Activated naive CD8-positive, alpha-beta T cell treated with anti-CD3 and anti-CD28 coated beads, Interleukin-2, amount 50 U/mL, for 24 hours (primary cell): ENCODE measurements around the gene TMPRSS9.

Experiments
- ATAC-seq: fragments of 150-1000 bp; cut with Tn5 transposase; one replicate; pipeline ENCODE4 v1.10.0; 2021
- DNase-seq: peaks from one replicate; pipeline ENCODE4 v3.0.0; 2021
- H3K27ac Mint-ChIP-seq: one replicate; pipeline ENCODE4 v1.8.0; 2021; ENCODE audit warnings: mild to moderate bottlenecking, mixed read lengths
- H3K27me3 Mint-ChIP-seq: one replicate; pipeline ENCODE4 v1.8.0; 2021; ENCODE audit warnings: mixed read lengths
- H3K36me3 Mint-ChIP-seq: one replicate; pipeline ENCODE4 v1.8.0; 2021; ENCODE audit warnings: low read depth, mixed read lengths
- H3K4me1 Mint-ChIP-seq: one replicate; pipeline ENCODE4 v1.8.0; 2021; ENCODE audit warnings: mixed read lengths
- H3K4me3 Mint-ChIP-seq: one replicate; pipeline ENCODE4 v1.8.0; 2021; ENCODE audit warnings: mild to moderate bottlenecking, moderate library complexity, mixed read lengths
- H3K9me3 Mint-ChIP-seq: one replicate; pipeline ENCODE4 v1.8.0; 2021; ENCODE audit warnings: mixed read lengths

The TMPRSS9 gene

DNA sequence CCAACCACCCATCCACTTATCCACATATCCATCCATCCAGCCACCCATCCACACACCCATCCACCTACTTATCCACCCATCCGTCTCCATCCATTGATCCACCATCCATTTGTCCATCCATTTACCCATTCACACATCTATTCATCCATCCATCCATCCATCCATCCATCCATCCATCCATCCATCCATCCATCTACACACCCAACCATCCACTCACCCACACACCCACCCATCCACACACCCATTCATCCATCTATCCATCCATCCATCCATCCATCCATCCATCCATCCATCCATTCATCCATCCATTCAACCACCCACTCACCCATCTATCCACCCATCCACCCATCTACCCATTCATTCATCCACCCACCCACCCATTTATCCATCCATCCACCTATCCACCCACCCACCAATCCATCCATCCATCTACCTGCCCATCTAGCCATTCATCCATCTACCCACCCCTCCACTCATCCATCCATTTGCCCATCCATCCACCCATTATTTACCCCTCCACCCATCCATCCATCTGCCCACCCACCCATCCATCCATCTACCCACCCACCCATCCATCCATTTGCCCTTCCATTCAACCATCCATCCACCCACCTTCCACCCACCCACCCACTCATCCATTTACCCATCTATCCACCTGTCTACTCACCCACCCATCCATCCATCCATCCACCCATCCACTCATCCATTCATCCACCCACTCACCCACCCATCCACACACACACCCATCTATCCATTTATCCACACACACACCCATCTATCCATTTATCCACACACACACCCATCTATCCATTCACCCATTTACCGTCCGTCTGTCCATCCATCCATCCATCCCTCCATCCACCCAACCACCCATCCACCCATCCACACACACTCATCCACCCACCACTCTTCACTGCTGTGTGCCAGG is 2.5 kb upstream of the TMPRSS9 start:
- peaks cover 3% of the 10 kb centered on the region for H3K4me1 Mint-ChIP-seq
- DNase-seq, result no peak
- no peak overlapping the region for H3K4me3 Mint-ChIP-seq
- H3K9me3 Mint-ChIP-seq, result no peaks in the 10 kb centered on the region
- ATAC-seq, result no peak
- H3K27ac Mint-ChIP-seq, result no peak overlapping the region
- no peaks in the 10 kb centered on the region for H3K36me3 Mint-ChIP-seq
- H3K27me3 Mint-ChIP-seq, result peaks cover 9% of the 10 kb centered on the region

DNA sequence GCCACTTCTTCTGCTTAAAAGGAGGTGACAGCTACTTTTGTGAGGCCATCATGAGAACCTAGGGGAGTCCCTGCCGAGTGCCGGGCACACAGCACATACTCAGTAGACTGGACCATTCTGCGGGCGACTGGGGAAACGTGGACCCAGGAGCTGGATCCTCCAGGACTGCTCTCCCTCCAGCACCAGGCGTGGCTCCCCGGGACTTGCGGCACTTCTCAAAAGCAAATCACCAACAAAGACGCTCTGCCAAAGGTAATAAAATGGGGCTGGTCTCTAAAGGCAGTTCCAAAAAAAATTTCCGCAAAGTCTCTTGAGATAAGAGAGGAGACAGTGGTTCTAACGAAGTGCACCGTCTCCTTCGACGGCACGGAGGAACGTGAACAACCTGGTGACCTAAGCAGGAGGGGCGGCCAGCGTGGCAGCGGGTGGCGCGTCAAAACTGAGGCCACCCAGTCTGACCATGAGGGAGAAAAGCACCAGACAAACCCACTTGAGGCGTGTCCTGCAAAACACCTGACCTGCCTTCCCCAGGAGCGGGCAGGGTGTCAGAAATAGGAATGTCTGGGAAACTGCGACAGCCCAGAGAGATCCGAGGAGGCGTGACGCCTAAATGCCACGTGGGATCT is 1.4 kb upstream of the TMPRSS9 start:
- H3K4me1 Mint-ChIP-seq, result peaks cover 3% of the 10 kb centered on the region
- no peak for ATAC-seq
- H3K27me3 Mint-ChIP-seq, result peaks cover 9% of the 10 kb centered on the region
- no peak overlapping the region for H3K27ac Mint-ChIP-seq
- H3K4me3 Mint-ChIP-seq, result no peak overlapping the region
- no peak for DNase-seq
- H3K9me3 Mint-ChIP-seq, result no peaks in the 10 kb centered on the region
- no peaks in the 10 kb centered on the region for H3K36me3 Mint-ChIP-seq

DNA sequence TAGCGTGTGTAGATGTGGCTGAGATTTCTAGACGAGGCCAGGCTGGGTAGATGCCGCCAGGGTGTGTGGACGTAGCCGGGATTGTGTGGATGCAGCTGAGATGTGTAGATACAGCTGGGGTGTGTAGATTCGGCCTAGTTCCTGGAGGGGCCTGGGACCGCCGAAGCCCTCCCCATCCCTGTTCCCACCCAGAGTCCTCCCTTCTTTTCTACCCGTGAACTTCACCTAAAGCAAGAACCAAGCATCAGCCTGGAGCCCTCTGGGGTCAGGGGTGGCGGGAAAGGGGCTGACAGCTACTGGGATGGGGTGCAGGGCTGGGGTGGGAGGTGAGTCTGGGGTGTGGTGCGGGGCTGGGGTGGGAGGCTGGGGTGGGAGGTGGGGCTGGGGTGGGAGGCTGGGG is 768 bp downstream of the TMPRSS9 start:
- ATAC-seq (no peak), DNase-seq (no peak)
- Mint-ChIP-seq H3K4me3 (no peak overlapping the region), H3K27ac (no peak overlapping the region), H3K36me3 (no peaks in the 10 kb centered on the region), H3K9me3 (no peaks in the 10 kb centered on the region), H3K4me1 (peaks cover 3% of the 10 kb centered on the region), H3K27me3 (peaks cover 23% of the 10 kb centered on the region)

DNA sequence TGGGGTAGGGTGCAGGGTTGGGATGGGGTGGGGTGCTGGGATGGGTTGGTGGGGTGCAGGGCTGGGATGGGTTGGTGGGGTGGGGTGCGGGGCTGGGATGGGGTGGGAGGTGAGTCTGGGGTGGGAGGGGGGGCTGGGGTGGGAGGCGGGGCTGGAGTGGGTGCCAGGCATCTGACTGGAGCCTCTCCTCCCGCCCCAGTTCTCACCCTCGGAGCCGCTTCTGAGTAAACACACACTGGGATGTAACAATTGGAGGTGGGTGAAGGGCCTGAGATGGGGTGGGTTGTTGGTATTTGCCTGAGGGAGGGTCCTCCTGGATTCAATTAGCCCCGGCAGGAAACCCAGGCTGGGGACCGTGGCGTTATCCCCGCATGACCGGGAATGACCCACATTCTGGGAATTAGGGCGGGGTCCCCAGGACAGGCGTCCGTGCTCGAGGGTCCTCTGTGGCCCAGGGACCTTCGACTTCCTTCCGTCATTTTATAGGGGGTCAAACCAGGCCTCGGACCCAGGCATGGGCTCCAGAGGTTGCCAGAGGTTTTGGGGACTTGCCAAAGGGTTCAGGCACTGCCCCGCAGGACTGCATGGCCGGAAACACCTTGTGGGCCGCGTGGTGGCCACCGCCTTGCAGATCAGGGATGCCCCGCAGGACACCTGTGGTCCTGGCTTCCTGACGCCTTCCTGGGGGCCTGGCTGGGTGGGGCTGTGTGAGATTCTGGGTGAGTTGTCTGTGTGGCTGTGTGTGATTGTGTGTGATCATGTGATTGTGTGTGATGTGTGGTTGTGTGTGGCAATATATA is 1.4 kb downstream of the TMPRSS9 start:
- Mint-ChIP-seq H3K9me3 (no peaks in the 10 kb centered on the region), H3K4me3 (no peak overlapping the region), H3K27me3 (peaks cover 23% of the 10 kb centered on the region), H3K27ac (no peak overlapping the region), H3K4me1 (peaks cover 3% of the 10 kb centered on the region), H3K36me3 (no peaks in the 10 kb centered on the region)
- ATAC-seq (no peak), DNase-seq (no peak)

DNA sequence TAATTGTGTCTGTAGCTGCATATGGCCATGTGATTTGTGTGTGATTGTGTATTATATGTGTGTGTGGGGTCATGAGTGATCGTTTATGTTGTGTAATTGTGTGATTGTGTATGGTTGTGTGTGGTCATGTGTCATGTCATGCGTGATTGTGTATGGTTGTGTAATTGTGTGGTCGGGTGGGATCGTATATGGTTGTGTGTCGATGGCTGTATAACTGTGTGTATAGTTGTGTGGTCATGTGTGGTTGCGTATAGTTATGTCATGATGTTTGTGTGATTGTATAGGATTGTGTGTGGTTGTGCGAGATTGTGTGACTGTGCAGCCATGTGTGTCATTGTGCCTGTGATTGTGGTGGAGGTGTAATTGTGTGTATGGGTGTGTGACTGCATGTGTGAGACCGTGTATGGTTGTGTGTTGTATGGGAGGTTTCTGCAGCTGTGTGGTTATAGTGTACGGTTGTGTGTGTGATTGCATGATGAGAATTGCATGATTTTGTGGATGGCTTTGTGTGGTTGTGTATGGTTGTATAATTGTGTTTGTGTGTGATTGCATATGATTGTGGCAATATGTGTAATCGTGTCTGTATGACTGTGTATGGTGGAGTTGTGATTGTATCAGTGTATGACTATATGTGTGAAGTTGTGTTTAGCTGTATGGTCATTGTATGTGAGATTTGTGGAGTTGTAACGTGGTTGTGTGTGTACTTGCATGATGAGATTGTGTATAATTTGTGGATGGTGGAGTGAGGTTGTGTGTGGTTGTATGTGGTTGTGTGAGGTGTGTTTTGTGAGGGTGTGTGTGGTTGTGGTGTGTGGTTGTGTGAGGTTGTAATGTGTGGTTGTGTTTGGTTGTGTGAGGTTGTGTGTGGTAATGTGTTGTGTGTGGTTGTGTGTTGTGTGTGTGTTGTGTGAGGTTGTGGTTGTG is 2.2 kb downstream of the TMPRSS9 start:
- peaks cover 3% of the 10 kb centered on the region for H3K4me1 Mint-ChIP-seq
- H3K36me3 Mint-ChIP-seq, result no peaks in the 10 kb centered on the region
- no peak overlapping the region for H3K27ac Mint-ChIP-seq
- H3K4me3 Mint-ChIP-seq, result no peak overlapping the region
- peaks cover 23% of the 10 kb centered on the region for H3K27me3 Mint-ChIP-seq
- no peaks in the 10 kb centered on the region for H3K9me3 Mint-ChIP-seq
- no peak for ATAC-seq
- no peak for DNase-seq

DNA sequence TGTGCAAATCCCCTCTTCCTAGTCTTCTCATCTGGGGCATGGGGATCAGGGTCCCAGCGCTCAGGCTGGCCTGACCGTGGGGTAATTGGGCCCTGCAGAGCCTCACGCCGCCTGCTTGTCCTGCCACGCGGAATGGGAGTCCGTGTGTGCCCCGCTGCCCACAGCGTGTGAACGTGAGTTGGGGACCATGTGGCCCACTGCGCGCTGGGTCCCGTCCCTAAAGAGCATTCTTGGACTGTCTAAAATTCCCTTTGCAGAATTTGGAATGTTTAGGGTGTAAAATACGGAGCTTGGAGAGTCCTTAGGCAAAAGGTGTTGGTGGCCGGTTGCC is 2.9 kb downstream of the TMPRSS9 start:
- Mint-ChIP-seq H3K36me3 (no peaks in the 10 kb centered on the region), H3K4me3 (no peak overlapping the region), H3K27ac (no peak overlapping the region), H3K27me3 (peaks cover 23% of the 10 kb centered on the region), H3K4me1 (peaks cover 3% of the 10 kb centered on the region), H3K9me3 (no peaks in the 10 kb centered on the region)
- DNase-seq (no peak), ATAC-seq (no peak)

DNA sequence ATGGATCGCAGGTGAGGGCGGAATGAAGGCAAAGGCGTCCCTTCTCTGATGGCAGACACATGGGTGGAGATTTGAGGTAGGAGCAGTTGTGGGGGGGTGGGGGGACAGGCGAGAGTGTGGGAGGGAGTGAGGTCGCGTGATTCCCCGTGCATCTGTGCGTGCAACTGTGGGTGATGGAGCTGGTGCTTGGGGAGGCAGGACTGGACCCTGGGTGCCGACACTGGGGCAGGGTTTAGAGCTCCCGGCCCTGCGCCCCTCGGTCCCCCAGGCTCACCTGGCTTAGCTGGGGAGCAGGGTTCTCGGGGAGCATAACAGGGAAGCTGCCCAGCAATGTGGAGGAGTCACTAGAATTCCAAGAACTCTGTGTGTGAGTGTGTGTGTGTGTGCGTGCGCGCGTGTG is 3.4 kb downstream of the TMPRSS9 start:
- ATAC-seq, result no peak
- peaks cover 27% of the 10 kb centered on the region for H3K27me3 Mint-ChIP-seq

DNA sequence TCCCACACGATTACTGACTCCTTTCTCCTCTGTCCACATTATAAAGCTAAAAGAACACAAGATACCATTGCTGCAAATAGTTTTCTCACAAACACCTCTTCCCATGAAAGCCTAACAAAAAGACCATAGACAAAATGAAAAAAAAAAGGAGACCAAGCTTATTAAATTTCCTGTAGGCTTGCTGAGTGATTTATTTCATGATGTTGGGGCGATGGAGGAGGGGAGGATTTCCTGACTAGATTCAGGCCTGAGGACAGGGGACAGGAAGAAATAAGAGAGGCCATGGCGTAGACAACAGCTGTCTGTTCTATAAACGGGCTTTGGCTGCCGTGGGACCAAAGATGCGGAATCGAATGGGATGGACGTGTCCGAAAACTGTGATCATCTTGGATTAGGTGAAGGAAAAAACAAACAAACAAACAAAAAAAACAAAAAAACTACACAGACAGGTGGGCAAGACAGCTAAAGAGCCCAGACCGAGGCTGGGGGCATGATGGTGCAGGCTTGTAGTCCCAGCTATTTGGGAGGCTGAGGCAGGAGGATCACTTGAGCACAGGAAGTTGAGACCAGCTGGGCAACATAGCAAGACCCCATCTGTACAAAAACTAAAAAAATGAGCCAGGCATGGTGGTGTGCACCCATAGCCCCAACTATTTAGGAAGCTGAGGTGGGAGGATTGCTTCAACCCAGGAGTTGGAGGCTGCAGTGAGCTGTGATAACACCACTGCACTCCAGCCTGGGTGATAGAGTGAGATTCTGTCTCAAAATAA is 5.3 kb downstream of the TMPRSS9 start:
- Mint-ChIP-seq H3K4me1 (peaks cover 3% of the 10 kb centered on the region), H3K27me3 (peaks cover 23% of the 10 kb centered on the region), H3K27ac (no peak overlapping the region), H3K4me3 (no peak overlapping the region), H3K36me3 (no peaks in the 10 kb centered on the region), H3K9me3 (no peaks in the 10 kb centered on the region)
- ATAC-seq (no peak), DNase-seq (no peak)

More for the DNA sequence above, 3.4 kb downstream of the TMPRSS9 start:
- Mint-ChIP-seq H3K9me3 (no peaks in the 10 kb centered on the region), H3K4me1 (peaks cover 3% of the 10 kb centered on the region), H3K36me3 (no peaks in the 10 kb centered on the region), H3K27ac (no peak overlapping the region), H3K4me3 (no peak overlapping the region)
- DNase-seq, result no peak

DNA sequence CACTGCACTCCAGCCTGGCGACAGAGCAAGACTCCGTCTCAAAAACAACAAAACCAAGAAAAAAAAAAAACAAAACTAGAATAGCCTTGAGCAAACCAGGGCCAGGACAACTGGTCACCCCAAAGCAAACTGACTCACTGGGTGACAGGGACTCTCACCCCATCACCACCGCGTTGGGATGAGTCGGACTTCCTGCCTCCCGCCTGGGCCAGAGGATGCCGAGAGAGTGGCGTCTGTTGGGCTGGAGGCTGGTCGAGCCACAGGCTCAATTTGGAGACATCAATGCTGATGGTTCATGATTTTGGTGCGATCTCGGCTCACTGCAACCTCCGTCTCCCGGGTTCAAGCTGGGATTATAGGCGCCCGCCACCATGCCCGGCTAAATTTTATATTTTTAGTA is 11.6 kb downstream of the TMPRSS9 start:
- Mint-ChIP-seq H3K27ac (no peak overlapping the region), H3K4me1 (no peaks in the 10 kb centered on the region), H3K36me3 (no peaks in the 10 kb centered on the region), H3K4me3 (no peak overlapping the region), H3K9me3 (no peaks in the 10 kb centered on the region), H3K27me3 (peaks cover 6% of the 10 kb centered on the region)
- DNase-seq (no peak), ATAC-seq (no peak)

DNA sequence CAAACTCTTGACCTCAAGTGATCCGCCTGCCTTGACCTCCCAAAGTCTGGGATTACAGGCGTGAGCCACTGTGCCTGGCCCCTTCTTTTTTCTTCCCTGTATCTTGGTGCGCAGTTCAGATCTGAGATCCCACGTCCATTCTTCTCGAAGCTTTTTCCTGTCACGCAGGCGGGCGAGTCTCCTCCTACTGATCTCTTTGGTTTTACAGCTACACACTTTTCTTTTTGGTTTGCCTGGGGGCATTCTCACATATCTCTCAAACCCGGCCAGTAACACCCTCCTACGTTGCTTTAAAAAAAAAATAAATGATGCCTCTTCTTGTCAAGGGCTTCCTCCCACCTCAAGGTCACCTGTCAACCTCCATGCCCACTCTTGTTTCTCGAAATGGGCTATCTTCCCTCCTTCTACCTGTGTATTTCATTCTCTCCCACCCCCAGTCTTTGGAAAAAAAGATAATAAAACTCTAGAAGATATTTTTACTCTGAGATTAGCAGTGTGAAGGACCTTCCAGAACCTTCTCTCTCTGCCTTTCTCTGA is 12.1 kb downstream of the TMPRSS9 start:
- Mint-ChIP-seq H3K4me3 (no peak overlapping the region), H3K36me3 (no peaks in the 10 kb centered on the region), H3K27ac (no peak overlapping the region), H3K4me1 (no peaks in the 10 kb centered on the region), H3K27me3 (peaks cover 6% of the 10 kb centered on the region), H3K9me3 (no peaks in the 10 kb centered on the region)
- ATAC-seq (no peak), DNase-seq (no peak)

DNA sequence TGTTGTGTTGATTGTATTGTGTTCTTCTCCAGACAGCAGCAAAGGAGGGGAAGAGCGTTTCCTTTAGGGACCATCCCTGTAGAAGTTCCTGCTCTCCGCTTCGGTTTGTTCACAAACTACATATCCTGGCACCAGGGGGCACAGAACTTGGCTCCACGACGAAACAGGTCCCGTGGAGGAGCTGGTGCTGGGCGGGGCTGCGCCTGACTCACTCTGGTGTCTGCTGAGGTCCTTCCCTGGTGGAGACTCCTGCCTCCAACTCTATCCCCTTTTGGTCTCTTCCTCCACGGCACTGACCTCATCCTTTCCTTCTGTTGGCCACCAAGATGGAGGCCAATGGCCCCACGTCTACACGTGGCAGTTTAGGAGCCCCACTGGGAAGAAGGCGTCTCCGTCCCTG is 14.7 kb downstream of the TMPRSS9 start:
- H3K36me3 Mint-ChIP-seq, result peaks cover 7% of the 10 kb centered on the region
- H3K27me3 Mint-ChIP-seq, result peaks cover 6% of the 10 kb centered on the region
- H3K4me3 Mint-ChIP-seq, result no peak overlapping the region
- no peak for ATAC-seq
- no peaks in the 10 kb centered on the region for H3K4me1 Mint-ChIP-seq
- H3K27ac Mint-ChIP-seq, result no peak overlapping the region
- peaks cover 10% of the 10 kb centered on the region for H3K9me3 Mint-ChIP-seq
- DNase-seq, result no peak

DNA sequence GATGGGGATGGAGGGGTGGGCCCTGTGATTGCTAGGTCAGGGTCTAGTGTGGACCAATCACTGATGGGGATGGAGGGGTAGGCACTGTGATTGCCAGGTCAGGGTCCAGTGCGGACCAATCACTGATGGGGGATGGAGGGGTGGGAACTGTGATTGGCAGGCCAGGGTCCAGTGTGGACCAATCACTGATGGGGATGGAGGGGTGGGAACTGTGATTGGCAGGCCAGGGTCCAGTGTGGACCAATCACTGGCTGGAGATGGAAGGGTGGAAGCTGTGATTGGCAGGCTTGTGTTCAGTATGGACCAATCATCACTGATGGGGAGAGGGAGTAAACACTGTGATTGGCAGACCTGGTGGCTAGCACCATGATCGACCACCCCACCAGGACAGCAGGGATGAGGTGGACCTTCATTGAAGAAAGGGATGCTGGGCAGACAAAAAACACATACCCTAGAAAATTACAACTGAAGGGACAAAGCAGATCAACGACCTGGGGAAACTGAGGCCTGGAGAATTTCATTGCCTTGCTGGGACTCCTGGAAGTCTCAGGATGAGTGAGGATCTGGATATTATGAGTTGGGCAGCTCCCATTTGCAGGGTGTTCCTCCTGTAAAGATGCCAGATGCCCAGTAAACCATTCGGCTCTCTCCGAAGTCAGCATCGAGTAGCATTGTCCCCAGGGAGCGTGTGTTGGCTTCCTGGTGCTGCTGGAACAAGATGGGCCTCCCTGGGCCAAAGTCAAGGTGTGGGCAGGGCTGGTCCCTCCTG is 15.5 kb downstream of the TMPRSS9 start:
- no peak for DNase-seq
- Mint-ChIP-seq H3K4me3 (no peak overlapping the region), H3K27me3 (peaks cover 6% of the 10 kb centered on the region), H3K4me1 (no peaks in the 10 kb centered on the region), H3K36me3 (peaks cover 7% of the 10 kb centered on the region), H3K27ac (no peak overlapping the region), H3K9me3 (peaks cover 10% of the 10 kb centered on the region)
- no peak for ATAC-seq
